HEK293 (cell line): Measurements from ENCODE around the gene ACTR8.

ENCODE experiments used
- CTCF ChIA-PET: fragments of 350-600 bp; formaldehyde crosslinking; extraction: SDS; loops from one replicate; lab custom pipeline; 2021; ENCODE audit warnings: antibody characterized with exemption; lab: Yijun Ruan, JAX
- POLR2A ChIA-PET: fragments of 300-600 bp; formaldehyde crosslinking; extraction: SDS; loops from one replicate; lab custom pipeline; 2020; ENCODE audit warnings: antibody characterized with exemption, inconsistent platforms; lab: Yijun Ruan, JAX
- H3K27ac ChIP-seq: fragments of 200-500 bp; sonication (Bioruptor generic); 2 replicates; pipeline ENCODE4 v1.5.1; 2014; ENCODE audit warnings: low read depth, low read length, control low read depth, inconsistent platforms; ENCODE audit errors: extremely low read depth
- H3K36me3 ChIP-seq, 2 experiments: fragments of 200-500 bp in 1 of 2; sonication (Bioruptor generic) in 1 of 2; 1 replicate in 1 of 2; 2 replicates in 1 of 2; pipeline ENCODE4 v1.5.1; 2014 to 2017; ENCODE audit warnings: inconsistent platforms in 2 of 2, low read length in 2 of 2; ENCODE audit not compliant: control insufficient read depth in 2 of 2, insufficient read depth in 1 of 2
- H3K4me1 ChIP-seq: fragments of 200-500 bp; sonication (Bioruptor generic); 2 replicates; pipeline ENCODE4 v1.5.1; 2014; ENCODE audit warnings: mild to moderate bottlenecking, low read length, inconsistent platforms; ENCODE audit not compliant: control insufficient read depth, insufficient read depth
- H3K4me3 ChIP-seq: 2 replicates; pipeline ENCODE4 v1.5.1; 2011; ENCODE audit warnings: low read depth, mild to moderate bottlenecking, control low read depth, low read length, moderate library complexity
- H3K9me3 ChIP-seq: fragments of 200-500 bp; sonication (Bioruptor generic); 2 replicates; pipeline ENCODE4 v1.5.1; 2014; ENCODE audit warnings: low read depth, low read length, inconsistent platforms; ENCODE audit not compliant: control insufficient read depth, insufficient read depth
- FEZF1 ChIP-seq: fragments of 450-650 bp; formaldehyde crosslinking; IDR thresholded peaks from 2 replicates; pipeline ENCODE4 v1.5.1; 2016; ENCODE audit warnings: missing biosample characterization, missing genetic modification characterization
- MEIS1 ChIP-seq: sonication (generic); formaldehyde crosslinking; IDR thresholded peaks from 2 replicates; pipeline ENCODE4 v1.8.1; 2022; ENCODE audit warnings: missing genetic modification reagents, mild to moderate bottlenecking, borderline replicate concordance
- ZBTB17 ChIP-seq: fragments of 450-650 bp; formaldehyde crosslinking; IDR thresholded peaks from 2 replicates; pipeline ENCODE4 v1.5.1; 2016; ENCODE audit warnings: missing biosample characterization, missing genetic modification characterization
- ZFP41 ChIP-seq: fragments of 450-650 bp; formaldehyde crosslinking; IDR thresholded peaks from 2 replicates; pipeline ENCODE4 v1.5.1; 2016; ENCODE audit warnings: missing biosample characterization, missing genetic modification characterization, borderline replicate concordance
- ZNF121 ChIP-seq: fragments of 450-650 bp; formaldehyde crosslinking; IDR thresholded peaks from 2 replicates; pipeline ENCODE4 v1.5.1; 2016; ENCODE audit warnings: missing biosample characterization, missing genetic modification characterization
- ZNF24 ChIP-seq: fragments of 450-650 bp; formaldehyde crosslinking; IDR thresholded peaks from 2 replicates; pipeline ENCODE4 v1.5.1; 2016; ENCODE audit warnings: missing biosample characterization, missing genetic modification characterization
- ZNF266 ChIP-seq: fragments of 450-650 bp; formaldehyde crosslinking; IDR thresholded peaks from 2 replicates; pipeline ENCODE4 v1.5.1; 2016; ENCODE audit warnings: missing biosample characterization, missing genetic modification characterization, low read depth
- ZNF404 ChIP-seq: fragments of 450-650 bp; formaldehyde crosslinking; IDR thresholded peaks from 2 replicates; pipeline ENCODE4 v1.5.1; 2017; ENCODE audit warnings: missing biosample characterization, missing genetic modification characterization
- ZNF660 ChIP-seq: fragments of 450-650 bp; IDR thresholded peaks from 2 replicates; pipeline ENCODE4 v1.5.1; 2018; ENCODE audit warnings: missing biosample characterization, mild to moderate bottlenecking, missing genetic modification characterization
- ZNF777 ChIP-seq: fragments of 450-650 bp; formaldehyde crosslinking; IDR thresholded peaks from 2 replicates; pipeline ENCODE4 v1.5.1; 2017; ENCODE audit warnings: missing biosample characterization, missing genetic modification characterization, borderline replicate concordance
- ZNF830 ChIP-seq: fragments of 450-650 bp; IDR thresholded peaks from 2 replicates; pipeline ENCODE4 v1.5.0; 2018; ENCODE audit warnings: missing biosample characterization, missing genetic modification characterization, low read depth, mild to moderate bottlenecking, moderate library complexity
- ZNF843 ChIP-seq: fragments of 450-650 bp; formaldehyde crosslinking; IDR thresholded peaks from 2 replicates; pipeline ENCODE4 v1.5.1; 2016; ENCODE audit warnings: missing biosample characterization, missing genetic modification characterization
- TF ChIP-seq, protein P1 (sequence below): fragments of 450-650 bp; formaldehyde crosslinking; conservative IDR thresholded peaks from 2 replicates; pipeline ENCODE4 v1.5.1; 2016; ENCODE audit warnings: low read depth, missing biosample characterization, missing genetic modification characterization
- TF ChIP-seq, protein P2 (sequence below): fragments of 450-650 bp; formaldehyde crosslinking; IDR thresholded peaks from 2 replicates; pipeline ENCODE4 v1.5.1; 2016; ENCODE audit warnings: missing biosample characterization, missing genetic modification characterization
- TF ChIP-seq, protein P3 (sequence below): fragments of 450-650 bp; formaldehyde crosslinking; IDR thresholded peaks from 2 replicates; pipeline ENCODE4 v1.5.1; 2016; ENCODE audit warnings: missing biosample characterization, missing genetic modification characterization
- TF ChIP-seq, protein P4 (sequence below): IDR thresholded peaks from 2 replicates; pipeline ENCODE4 v1.6.1; 2011; ENCODE audit warnings: mild to moderate bottlenecking, low read depth, low read length, borderline replicate concordance
- TF ChIP-seq, protein P5 (sequence below): fragments of 450-650 bp; IDR thresholded peaks from 2 replicates; pipeline ENCODE4 v1.5.1; 2018; ENCODE audit warnings: missing biosample characterization, missing genetic modification characterization

ACTR8 gene

DNA sequence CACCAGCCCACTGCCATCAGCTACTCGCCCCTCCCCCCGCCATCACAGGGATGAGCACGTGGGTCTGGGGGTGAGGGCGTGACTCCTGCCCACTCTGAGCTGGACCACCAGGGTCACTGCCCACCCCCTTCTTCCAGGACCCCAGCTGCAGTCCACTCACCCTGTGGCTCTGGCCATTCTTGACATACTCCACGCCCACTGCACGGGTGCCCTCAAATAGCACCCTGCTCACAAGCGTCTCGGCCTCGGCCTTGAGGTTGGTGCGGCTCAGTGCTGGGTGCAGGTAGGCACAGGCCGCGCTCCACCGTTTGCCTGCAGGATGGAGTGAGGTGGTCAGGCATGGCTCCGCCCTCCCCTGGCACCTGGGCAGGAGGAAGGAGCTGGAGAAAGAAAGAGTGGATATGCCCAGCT is 59.6 kb downstream of the ACTR8 start (continued):
- TF ChIP-seq, protein P1, sequence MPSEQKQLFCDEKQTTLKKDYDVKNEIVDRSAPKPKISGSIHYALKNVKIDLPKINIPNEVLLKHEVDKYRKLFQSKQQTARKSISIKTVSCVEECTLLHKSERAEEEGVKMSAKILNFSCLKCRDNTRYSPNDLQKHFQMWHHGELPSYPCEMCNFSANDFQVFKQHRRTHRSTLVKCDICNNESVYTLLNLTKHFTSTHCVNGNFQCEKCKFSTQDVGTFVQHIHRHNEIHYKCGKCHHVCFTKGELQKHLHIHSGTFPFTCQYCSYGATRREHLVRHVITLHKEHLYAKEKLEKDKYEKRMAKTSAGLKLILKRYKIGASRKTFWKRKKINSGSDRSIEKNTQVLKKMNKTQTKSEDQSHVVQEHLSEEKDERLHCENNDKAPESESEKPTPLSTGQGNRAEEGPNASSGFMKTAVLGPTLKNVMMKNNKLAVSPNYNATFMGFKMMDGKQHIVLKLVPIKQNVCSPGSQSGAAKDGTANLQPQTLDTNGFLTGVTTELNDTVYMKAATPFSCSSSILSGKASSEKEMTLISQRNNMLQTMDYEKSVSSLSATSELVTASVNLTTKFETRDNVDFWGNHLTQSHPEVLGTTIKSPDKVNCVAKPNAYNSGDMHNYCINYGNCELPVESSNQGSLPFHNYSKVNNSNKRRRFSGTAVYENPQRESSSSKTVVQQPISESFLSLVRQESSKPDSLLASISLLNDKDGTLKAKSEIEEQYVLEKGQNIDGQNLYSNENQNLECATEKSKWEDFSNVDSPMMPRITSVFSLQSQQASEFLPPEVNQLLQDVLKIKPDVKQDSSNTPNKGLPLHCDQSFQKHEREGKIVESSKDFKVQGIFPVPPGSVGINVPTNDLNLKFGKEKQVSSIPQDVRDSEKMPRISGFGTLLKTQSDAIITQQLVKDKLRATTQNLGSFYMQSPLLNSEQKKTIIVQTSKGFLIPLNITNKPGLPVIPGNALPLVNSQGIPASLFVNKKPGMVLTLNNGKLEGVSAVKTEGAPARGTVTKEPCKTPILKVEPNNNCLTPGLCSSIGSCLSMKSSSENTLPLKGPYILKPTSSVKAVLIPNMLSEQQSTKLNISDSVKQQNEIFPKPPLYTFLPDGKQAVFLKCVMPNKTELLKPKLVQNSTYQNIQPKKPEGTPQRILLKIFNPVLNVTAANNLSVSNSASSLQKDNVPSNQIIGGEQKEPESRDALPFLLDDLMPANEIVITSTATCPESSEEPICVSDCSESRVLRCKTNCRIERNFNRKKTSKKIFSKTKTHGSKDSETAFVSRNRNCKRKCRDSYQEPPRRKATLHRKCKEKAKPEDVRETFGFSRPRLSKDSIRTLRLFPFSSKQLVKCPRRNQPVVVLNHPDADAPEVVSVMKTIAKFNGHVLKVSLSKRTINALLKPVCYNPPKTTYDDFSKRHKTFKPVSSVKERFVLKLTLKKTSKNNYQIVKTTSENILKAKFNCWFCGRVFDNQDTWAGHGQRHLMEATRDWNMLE (tag by site-specific recombination) = no peak
- TF ChIP-seq, protein P2, sequence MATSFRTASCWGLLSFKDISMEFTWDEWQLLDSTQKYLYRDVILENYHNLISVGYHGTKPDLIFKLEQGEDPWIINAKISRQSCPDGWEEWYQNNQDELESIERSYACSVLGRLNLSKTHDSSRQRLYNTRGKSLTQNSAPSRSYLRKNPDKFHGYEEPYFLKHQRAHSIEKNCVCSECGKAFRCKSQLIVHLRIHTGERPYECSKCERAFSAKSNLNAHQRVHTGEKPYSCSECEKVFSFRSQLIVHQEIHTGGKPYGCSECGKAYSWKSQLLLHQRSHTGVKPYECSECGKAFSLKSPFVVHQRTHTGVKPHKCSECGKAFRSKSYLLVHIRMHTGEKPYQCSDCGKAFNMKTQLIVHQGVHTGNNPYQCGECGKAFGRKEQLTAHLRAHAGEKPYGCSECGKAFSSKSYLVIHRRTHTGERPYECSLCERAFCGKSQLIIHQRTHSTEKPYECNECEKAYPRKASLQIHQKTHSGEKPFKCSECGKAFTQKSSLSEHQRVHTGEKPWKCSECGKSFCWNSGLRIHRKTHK = no peak
- TF ChIP-seq ZBTB17 (tag by site-specific recombination) (no peak), ZNF843 (tag by site-specific recombination) (no peak)
- TF ChIP-seq, all 188 proteins: peak for 0

DNA sequence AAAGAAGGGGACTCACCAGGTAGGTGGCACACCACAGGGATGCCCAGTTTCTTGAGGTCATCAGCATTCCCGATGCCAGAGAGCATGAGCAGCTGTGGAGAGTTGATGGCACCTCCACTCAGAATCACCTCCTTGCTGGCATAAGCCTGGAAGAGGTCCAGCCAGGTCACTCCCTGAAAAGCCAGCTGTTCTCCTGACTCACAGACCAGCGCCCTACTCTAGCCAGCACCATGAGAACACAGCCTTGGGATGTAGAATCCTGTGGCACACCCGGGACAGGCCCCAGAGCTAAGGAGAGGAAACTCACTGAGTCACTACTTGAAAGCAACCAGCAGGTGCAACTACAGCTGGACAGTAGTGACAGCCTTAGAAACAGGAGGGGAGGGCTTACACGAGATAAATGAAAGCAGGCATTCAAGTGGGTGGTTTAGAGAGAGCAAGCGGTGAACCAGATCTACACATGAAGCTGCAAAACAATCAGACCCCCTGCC is 60.3 kb downstream of the ACTR8 start:
- TF ChIP-seq ZNF404 (tag by site-specific recombination) (no peak), ZNF660 (no peak), ZNF24 (tag by site-specific recombination) (no peak), ZNF830 (no peak), ZNF266 (no peak), ZNF777 (no peak), ZNF121 (tag by site-specific recombination) (no peak), ZFP41 (tag by site-specific recombination) (no peak), FEZF1 (tag by site-specific recombination) (no peak), MEIS1 (CRISPR knock-in tag) (no peak)
- TF ChIP-seq, protein P3, sequence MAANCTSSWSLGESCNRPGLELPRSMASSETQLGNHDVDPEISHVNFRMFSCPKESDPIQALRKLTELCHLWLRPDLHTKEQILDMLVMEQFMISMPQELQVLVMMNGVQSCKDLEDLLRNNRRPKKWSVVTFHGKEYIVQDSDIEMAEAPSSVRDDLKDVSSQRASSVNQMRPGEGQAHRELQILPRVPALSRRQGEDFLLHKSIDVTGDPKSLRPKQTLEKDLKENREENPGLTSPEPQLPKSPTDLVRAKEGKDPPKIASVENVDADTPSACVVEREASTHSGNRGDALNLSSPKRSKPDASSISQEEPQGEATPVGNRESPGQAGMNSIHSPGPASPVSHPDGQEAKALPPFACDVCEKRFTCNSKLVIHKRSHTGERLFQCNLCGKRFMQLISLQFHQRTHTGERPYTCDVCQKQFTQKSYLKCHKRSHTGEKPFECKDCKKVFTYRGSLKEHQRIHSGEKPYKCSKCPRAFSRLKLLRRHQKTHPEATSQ (tag by site-specific recombination) = no peak
- TF ChIP-seq, protein P4, sequence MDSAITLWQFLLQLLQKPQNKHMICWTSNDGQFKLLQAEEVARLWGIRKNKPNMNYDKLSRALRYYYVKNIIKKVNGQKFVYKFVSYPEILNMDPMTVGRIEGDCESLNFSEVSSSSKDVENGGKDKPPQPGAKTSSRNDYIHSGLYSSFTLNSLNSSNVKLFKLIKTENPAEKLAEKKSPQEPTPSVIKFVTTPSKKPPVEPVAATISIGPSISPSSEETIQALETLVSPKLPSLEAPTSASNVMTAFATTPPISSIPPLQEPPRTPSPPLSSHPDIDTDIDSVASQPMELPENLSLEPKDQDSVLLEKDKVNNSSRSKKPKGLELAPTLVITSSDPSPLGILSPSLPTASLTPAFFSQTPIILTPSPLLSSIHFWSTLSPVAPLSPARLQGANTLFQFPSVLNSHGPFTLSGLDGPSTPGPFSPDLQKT = no peak
- TF ChIP-seq, protein P5, sequence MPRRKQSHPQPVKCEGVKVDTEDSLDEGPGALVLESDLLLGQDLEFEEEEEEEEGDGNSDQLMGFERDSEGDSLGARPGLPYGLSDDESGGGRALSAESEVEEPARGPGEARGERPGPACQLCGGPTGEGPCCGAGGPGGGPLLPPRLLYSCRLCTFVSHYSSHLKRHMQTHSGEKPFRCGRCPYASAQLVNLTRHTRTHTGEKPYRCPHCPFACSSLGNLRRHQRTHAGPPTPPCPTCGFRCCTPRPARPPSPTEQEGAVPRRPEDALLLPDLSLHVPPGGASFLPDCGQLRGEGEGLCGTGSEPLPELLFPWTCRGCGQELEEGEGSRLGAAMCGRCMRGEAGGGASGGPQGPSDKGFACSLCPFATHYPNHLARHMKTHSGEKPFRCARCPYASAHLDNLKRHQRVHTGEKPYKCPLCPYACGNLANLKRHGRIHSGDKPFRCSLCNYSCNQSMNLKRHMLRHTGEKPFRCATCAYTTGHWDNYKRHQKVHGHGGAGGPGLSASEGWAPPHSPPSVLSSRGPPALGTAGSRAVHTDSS = no peak
- Histone ChIP-seq H3K9me3 (no peaks in the 10 kb centered on the region), H3K4me1 (no peaks in the 10 kb centered on the region), H3K4me3 (no peak overlapping the region), H3K36me3 (peaks cover 0 to 69% of the 10 kb centered on the region in 2 experiments; a peak in 1 of 3 replicates), H3K27ac (no peak overlapping the region)
- ChIA-PET CTCF (no interaction called here), POLR2A (no interaction called here)
